K562 (cell line): ENCODE measurements around the gene RNF213. TPM values are rescaled to one million over a fixed set of nuclear protein-coding genes. Genes with fewer than 3 reads are reported as not detected.

Experiments
- DNMT1 ChIP-seq: fragments of 450-650 bp; IDR thresholded peaks from 2 replicates; pipeline ENCODE4 v1.6.1; 2016; ENCODE audit warnings: antibody characterized with exemption, mild to moderate bottlenecking
- E2F6 ChIP-seq, 2 experiments: IDR thresholded peaks; 2 replicates each; pipeline ENCODE4 v1.6.1; 2011; ENCODE audit warnings: borderline replicate concordance in 1 of 2, control low read depth in 1 of 2, low read depth in 1 of 2, low read length in 1 of 2, mild to moderate bottlenecking in 1 of 2, mixed read lengths in 1 of 2, moderate library complexity in 1 of 2; ENCODE audit not compliant: insufficient read depth in 1 of 2, insufficient read length in 1 of 2, poor library complexity in 1 of 2, severe bottlenecking in 1 of 2; ENCODE audit errors: extremely low read depth in 1 of 2
- GABPB2 ChIP-seq: fragments of 250-450 bp; sonication (Bioruptor Pico); conservative IDR thresholded peaks from 2 replicates; pipeline ENCODE4 v1.5.1; 2021; ENCODE audit warnings: mild to moderate bottlenecking
- HNRNPLL ChIP-seq: fragments of 200-400 bp; formaldehyde crosslinking; IDR thresholded peaks from 2 replicates; pipeline ENCODE4 v1.6.1; 2017; ENCODE audit warnings: low read length, low read depth, mild to moderate bottlenecking; ENCODE audit not compliant: poor library complexity, severe bottlenecking
- IFI16 ChIP-seq: fragments of 250-450 bp; sonication (Bioruptor Pico); IDR thresholded peaks from 2 replicates; pipeline ENCODE4 v2.1.2; 2022; ENCODE audit warnings: mild to moderate bottlenecking, inconsistent platforms
- MCM7 ChIP-seq, 2 experiments: fragments of 450-650 bp; IDR thresholded peaks; 2 replicates each; pipeline ENCODE4 v1.6.1; 2016 to 2018
- NCOA4 ChIP-seq: fragments of 450-650 bp; IDR thresholded peaks from 2 replicates; pipeline ENCODE4 v1.6.1; 2018; ENCODE audit warnings: mild to moderate bottlenecking; ENCODE audit not compliant: partially characterized antibody
- PBX2 ChIP-seq, 2 experiments: IDR thresholded peaks in 1 of 2; conservative IDR thresholded peaks in 1 of 2; 2 replicates each; pipeline ENCODE4 v1.6.1; 2016; ENCODE audit warnings: low read depth in 2 of 2, mild to moderate bottlenecking in 1 of 2, missing compliant biosample characterization in 1 of 2, missing genetic modification characterization in 1 of 2, moderate library complexity in 1 of 2
- PHF20 ChIP-seq: fragments of 450-650 bp; IDR thresholded peaks from 2 replicates; pipeline ENCODE4 v1.6.1; 2018; ENCODE audit not compliant: partially characterized antibody
- RBFOX2 ChIP-seq: fragments of 200-400 bp; formaldehyde crosslinking; IDR thresholded peaks from 2 replicates; pipeline ENCODE4 v1.6.1; 2017; ENCODE audit warnings: low read depth, mild to moderate bottlenecking, low read length, moderate library complexity
- SRSF7 ChIP-seq: fragments of 200-400 bp; formaldehyde crosslinking; optimal IDR thresholded peaks from 2 replicates; pipeline ENCODE3; 2017; ENCODE audit warnings: mild to moderate bottlenecking, low read depth, low read length
- TARDBP ChIP-seq: fragments of 450-650 bp; IDR thresholded peaks from 2 replicates; pipeline ENCODE4 v1.6.1; 2016
- TCFL5 ChIP-seq: fragments of 250-450 bp; sonication (Bioruptor Pico); conservative IDR thresholded peaks from 2 replicates; pipeline ENCODE4 v1.6.1; 2021; ENCODE audit warnings: mild to moderate bottlenecking, moderate library complexity, matching md5 sums
- XRCC3 ChIP-seq: fragments of 450-650 bp; IDR thresholded peaks from 2 replicates; pipeline ENCODE4 v1.6.1; 2017; ENCODE audit warnings: mild to moderate bottlenecking, moderate library complexity
- ZBTB9 ChIP-seq: fragments of 450-650 bp; formaldehyde crosslinking; IDR thresholded peaks from 2 replicates; pipeline ENCODE4 v1.4.0; 2020; ENCODE audit warnings: mild to moderate bottlenecking, moderate library complexity
- ZC3H8 ChIP-seq: fragments of 450-650 bp; IDR thresholded peaks from 2 replicates; pipeline ENCODE4 v1.6.1; 2017
- ZNF224 ChIP-seq: sonication (generic); formaldehyde crosslinking; IDR thresholded peaks from 2 replicates; pipeline ENCODE4 v1.8.0; 2022; ENCODE audit warnings: mild to moderate bottlenecking, missing genetic modification reagents
- ZNF280B ChIP-seq: fragments of 250-450 bp; sonication (Bioruptor Pico); IDR thresholded peaks from 2 replicates; pipeline ENCODE4 v1.5.1; 2021; ENCODE audit warnings: mild to moderate bottlenecking
- ZNF79 ChIP-seq: fragments of 250-450 bp; sonication (Bioruptor Pico); IDR thresholded peaks from 2 replicates; pipeline ENCODE4 v1.4.0; 2020; ENCODE audit warnings: low read depth, mild to moderate bottlenecking, moderate library complexity
- polyA plus RNA-seq, 8 experiments: library from polyadenylated mRNA; depleted of rRNA in 4 of 8; stranded (reverse) in 5 of 8; unstranded in 3 of 8; fragments of >200 nt; fragmentation: Nextera tagmentation in 2 of 8; fragmentation: Illumina TruSeq in 1 of 8; extraction: Ambion mirVana in 2 of 8; extraction: Trizol in 1 of 8; gene quantifications; 2 replicates each; pipeline versions ENCODE4 v1.2.1 to v1.2.3, GENCODE V29; 2011 to 2014; ENCODE audit warnings: inconsistent platforms in 1 of 8, missing spikeins in 1 of 8
- total RNA-seq, 7 experiments: library from RNA; depleted of rRNA in 6 of 7; stranded (reverse); fragments of >200 nt in 6 of 7; fragmentation: Illumina TruSeq in 2 of 7; extraction: Trizol in 2 of 7; gene quantifications; 2 replicates each; pipeline versions ENCODE4 v1.2.1 to v1.2.3, GENCODE V29; 2011 to 2021; ENCODE audit warnings: low replicate concordance in 1 of 7
- TF ChIP-seq, protein P1 (sequence below): fragments of 250-450 bp; sonication (Bioruptor Pico); IDR thresholded peaks from 2 replicates; pipeline ENCODE4 v1.4.0; 2020; ENCODE audit warnings: mild to moderate bottlenecking

The RNF213 gene
- total and polyA plus RNA-seq, 9 of the 15 experiments (the other 6 are each of a cell fraction or from before 2014, with no cell fraction given), result 5.3 to 33.6 (median 17.9) TPM

DNA sequence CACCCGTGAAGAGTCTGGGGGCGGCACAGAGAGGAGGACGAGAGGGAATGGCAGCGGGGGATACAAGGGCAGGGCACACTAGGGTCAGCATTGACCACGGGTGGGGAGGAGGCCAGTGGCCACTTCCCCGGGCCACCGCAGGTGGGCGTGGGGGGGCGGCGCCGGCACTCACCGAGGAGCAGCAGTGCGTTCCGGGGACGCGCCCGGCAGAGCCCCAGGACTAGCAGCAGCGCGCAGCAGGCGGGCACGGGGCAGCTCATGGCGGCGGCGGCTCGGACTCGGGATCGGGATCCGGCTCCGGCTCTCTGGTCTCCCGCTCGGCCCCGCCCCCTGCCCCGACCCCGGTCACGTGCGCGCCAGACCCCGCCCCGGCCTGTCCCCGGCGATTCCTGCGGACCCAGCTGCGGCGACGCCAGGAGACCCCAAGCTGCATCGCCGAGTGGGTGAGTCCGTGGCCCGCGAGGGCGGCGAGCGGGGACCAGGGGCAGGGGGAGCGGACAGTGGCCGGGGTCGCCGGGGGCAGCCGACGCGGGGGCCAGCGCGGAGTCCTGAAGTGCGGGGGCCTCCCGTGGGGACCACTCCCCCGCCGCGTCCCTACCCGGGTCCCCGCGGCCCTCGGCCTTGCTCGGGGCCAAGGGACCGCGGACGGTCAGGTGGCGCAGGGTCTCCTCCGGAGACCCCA, 40.5 kb upstream of the RNF213 start, which contains the start of the genes SGSH and SLC26A11 (continued):
- TF ChIP-seq ZBTB9 (CRISPR knock-in tag) (0 out of 2 replicates have a peak, but pooled peaks have one; percentile 33), GABPB2 (CRISPR knock-in tag) (no peak), XRCC3 (no peak), HNRNPLL (no peak), RBFOX2 (peak; percentile 80), SRSF7 (no peak), ZNF79 (CRISPR knock-in tag) (no peak), TCFL5 (CRISPR knock-in tag) (no peak), IFI16 (CRISPR knock-in tag) (no peak), E2F6 (IDR thresholded peaks at IDR 0.05; ENCODE audit: borderline replicate concordance in 1 of 2, extremely low read depth in 1 of 2, insufficient read depth in 1 of 2, insufficient read length in 1 of 2, low read depth in 1 of 2, low read length in 1 of 2, poor library complexity in 1 of 2, severe bottlenecking in 1 of 2) (peak in 1 of 2 experiments; percentile 68), TARDBP (no peak), MCM7 (IDR thresholded peaks at IDR 0.05) (no peak), ZC3H8 (no peak), DNMT1 (no peak), PBX2 (CRISPR knock-in tag; IDR thresholded peaks at IDR 0.05; ENCODE audit: low read depth) (no peak), PBX2 (tag; conservative IDR thresholded peaks at IDR 0.05; ENCODE audit: low read depth) (no peak), ZNF224 (CRISPR knock-in tag) (no peak), PHF20 (no peak), ZNF280B (CRISPR knock-in tag) (no peak), NCOA4 (no peak)
- TF ChIP-seq, protein P1, sequence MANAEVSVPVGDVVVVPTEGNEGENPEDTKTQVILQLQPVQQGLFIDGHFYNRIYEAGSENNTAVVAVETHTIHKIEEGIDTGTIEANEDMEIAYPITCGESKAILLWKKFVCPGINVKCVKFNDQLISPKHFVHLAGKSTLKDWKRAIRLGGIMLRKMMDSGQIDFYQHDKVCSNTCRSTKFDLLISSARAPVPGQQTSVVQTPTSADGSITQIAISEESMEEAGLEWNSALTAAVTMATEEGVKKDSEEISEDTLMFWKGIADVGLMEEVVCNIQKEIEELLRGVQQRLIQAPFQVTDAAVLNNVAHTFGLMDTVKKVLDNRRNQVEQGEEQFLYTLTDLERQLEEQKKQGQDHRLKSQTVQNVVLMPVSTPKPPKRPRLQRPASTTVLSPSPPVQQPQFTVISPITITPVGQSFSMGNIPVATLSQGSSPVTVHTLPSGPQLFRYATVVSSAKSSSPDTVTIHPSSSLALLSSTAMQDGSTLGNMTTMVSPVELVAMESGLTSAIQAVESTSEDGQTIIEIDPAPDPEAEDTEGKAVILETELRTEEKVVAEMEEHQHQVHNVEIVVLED (CRISPR knock-in tag), result no peak
